Activated CD4-positive, alpha-beta T cell treated with anti-CD3 and anti-CD28 coated beads, Interleukin-2, Interleukin-6, amounts not matched to agents 100 ng/mL and 50 ng/mL, durations not matched to agents 16 hours and 8 hours (primary cell): Measurements from ENCODE around the gene EIF2B1.
"Not testable (repeated sequence)": the region's sequence is repeated elsewhere in the genome, so short reads cannot be mapped to it uniquely, and the experiment has no call there.

ENCODE experiments used
- DNase-seq: peaks from one replicate; pipeline ENCODE4 v3.0.0-alpha.2; 2020

Gene EIF2B1

DNA sequence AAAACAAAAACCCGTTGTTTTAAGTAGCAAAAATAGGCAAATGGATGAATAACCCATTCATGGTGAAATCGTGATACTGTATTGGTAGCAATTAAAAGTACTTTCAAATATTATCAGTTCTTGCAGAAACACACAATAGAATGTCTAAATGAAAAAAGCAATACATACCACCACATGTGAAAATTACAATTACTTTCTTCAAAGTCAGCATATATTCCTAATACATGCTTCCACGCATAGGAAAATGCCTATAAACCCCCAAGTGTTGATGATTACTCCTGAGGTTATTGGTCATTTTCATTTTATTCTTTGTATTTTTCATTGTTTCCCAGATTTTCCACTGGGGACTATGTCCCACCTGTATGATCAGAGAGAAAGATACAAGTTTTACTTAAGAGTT lies 16.3 kb downstream of the EIF2B1 start:
- no peak for DNase-seq

DNA sequence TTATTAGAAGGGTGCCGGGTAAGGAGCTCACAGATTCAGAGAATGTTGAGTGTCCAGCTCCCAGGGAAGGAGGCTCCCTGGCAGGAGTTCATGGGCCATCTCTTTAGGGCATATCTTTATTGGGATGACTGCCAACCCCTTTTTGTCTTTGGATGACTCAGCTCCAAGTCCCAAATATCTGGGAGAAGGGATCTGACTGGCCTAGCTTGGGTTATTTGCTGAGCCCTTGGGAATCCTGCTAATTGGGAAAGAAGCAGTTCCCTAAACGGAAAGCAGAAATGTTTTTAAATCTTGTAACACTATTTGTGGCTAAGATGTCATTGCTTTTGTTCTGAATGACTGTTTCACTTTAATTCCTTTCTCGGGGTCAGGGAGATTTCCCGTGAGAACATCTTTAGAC lies 19.0 kb downstream of the EIF2B1 start:
- DNase-seq: no peak

DNA sequence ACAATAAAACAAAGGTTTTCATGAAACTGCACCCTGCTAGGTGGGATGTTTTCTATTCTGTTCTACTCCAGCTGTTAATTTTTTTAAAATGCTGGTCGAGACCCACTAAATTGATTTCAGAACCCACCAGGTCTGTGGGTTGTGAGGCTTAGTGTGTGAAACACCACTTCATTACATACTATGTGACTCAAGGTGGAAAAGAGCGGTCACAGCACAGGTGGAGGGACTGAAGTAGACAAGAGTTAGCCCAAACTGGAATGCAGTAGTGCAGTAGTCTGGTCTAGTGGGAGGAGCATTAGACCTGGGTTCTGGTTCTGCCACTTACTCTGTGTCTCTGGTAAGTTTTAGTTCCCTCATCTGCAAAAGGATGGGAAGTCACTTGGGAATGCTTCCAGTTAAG lies 19.4 kb downstream of the EIF2B1 start:
- DNase-seq: no peak

DNA sequence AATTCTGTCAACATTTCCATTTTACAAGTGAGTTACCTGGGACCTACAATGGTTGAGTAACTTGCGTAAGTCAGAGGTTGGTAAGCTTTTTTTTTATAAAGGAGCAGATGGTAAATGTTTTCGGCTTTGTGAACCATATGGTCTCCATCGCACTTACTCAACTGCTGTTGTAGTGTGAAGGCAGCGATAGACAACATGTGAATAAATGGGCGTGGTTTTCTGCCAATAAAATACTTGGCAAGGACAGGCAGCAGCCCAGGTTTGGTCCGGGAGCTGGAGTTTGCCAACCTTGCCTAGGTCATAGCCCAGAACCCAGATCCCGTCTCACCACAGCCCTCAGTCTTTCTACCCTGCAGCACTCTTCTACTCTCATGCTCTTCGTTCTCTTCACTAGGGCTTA lies 25.3 kb downstream of the EIF2B1 start:
- no peak for DNase-seq

DNA sequence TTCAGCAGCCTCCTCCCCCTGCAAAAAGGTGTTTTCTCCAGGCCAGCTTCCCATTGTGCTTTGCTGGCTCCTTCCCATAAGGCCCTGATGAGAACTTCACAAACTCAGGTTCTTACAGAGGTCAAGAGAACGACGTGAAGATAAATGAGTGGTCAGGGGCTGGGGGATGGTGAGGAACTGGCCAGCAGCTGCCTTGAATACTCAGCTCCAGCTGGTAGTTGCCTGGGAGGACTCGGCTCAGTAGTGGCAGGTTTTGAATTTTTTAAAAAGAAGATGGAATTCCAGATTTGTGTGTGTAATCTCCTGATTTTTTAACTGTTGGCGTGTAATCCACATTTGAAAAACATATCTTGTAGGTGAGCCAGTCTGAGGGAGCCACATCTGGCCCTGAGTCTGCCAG lies 25.7 kb downstream of the EIF2B1 start:
- no peak for DNase-seq

DNA sequence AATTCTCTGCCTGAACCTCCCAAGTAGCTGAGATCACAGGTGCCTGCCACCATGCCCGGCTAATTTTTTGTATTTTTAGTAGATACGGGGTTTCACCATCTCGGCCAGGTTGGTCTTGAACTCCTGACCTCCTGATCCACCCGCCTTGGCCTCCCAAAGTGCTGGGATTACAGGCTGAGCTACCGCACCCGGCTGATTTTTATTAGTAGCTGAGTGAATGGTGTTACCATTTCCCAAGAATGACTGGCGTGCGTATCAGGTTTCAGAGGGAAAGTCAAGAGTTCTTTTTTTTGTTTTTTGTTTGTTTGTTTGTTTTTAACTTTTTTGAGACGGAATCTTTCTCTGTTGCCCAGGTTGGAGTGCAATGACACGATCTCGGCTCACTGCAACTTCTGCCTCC lies 30.0 kb downstream of the EIF2B1 start:
- DNase-seq: not testable (repeated sequence)

DNA sequence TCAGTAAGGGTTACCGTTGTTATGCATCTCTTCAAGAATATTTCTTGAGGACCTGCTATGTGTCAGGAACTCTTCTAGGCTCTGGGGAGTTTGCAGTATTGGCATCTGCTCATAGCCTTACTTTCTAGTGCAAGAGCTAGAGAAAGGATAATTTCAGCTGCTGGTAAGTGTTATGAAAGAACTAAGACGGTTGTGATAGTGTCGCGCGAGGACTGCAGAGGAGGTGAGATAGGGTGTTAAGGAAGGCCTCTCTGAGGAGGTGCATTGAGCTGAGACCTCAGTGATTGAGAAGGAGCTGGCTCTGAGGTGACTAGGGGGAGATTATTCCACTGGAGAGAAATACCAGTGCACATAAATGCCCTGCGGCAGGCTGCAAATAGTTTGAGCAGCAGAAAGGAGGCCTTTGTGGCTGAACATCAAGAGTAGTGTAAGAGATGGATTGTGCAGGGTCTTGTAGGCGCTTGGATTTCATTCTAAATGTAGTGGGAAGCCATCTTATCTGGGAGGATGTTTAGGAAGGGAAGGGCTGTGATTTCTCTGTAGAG lies 30.8 kb downstream of the EIF2B1 start:
- no peak for DNase-seq

DNA sequence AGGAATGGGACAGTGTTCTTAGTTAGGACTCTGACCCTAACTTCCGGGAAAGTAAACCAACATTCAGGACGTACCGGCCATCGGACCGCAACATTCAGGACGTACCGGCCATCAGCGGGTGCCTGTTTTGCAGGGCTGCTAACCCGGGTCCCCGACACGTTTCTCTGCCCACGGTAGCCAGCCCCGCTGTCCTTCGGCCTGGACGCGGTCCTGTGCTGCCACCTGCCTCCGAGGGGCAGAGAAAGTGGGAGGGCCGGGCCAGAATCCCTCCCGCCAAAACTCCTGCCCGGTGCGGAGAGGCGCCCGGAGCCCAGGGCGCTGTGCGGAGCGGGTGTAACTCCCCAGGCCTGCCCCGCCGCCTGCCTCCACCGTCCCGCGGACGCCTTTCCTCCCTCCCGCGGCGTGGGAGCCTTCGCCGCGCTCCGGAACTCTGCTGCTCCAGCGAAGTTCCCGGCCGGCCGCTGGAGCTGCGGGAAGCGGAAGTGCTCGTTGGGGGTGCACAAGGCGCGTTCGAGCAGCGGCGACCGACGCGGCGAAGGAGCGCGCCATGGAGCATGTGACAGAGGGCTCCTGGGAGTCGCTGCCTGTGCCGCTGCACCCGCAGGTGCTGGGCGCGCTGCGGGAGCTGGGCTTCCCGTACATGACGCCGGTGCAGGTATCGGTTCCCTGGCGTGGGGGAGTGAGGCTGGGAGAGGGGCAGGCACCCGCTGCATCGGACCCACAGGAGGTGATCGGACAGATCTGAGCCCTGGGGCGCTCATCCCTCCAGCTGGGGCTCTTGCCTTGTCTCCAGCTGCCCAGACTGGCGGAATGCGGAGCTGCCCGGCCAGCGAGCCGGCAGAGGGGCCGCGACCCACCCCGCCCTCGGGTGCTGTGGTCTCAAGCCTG lies 31.6 kb downstream of the EIF2B1 start, which contains the start of gene DDX55:
TSS of gene DDX55 (plus strand) at position 498 of the 888 bp plus-strand sequence. CDS start at position 548, 50 bp downstream.
- DNase-seq: peak; percentile 90

DNA sequence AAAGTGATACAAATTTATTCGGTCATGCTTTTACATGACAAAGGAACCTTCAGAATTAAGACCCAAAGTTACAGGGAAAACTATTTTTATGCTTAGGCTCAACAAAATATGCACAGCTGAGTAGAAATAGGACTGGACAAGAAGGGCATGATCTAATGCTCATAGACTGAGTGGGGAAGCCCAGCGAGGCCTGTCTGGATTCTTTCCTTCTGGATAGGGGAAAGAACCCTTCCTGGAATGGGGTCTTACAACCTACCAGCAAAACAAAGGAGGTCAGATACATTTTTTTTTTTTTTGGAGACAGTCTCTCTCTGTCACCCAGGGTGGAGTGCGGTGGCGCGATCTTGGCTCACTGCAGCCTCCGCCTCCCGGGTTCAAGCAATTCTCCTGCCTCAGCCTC lies 33.8 kb downstream of the EIF2B1 start:
- DNase-seq: no peak

DNA sequence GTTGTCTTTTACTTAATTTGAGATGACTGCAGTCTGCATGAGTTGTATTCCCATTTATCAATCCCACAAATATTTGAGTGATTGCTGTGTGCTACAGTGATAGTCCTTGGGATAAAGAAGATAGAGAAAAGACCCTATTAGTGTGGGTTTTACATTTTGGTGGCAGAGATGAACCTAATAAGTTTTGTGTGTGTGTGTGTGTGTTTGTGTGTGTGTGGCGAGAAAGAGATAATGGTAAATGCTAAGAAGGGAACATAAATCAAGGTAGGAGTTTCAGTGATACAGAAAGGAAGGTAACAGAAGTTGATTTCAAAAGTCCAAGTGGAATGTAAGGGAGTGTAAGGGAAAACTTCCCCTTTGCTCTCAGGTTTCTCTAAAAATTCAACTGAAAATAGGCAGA lies 34.2 kb downstream of the EIF2B1 start:
- DNase-seq: no peak

DNA sequence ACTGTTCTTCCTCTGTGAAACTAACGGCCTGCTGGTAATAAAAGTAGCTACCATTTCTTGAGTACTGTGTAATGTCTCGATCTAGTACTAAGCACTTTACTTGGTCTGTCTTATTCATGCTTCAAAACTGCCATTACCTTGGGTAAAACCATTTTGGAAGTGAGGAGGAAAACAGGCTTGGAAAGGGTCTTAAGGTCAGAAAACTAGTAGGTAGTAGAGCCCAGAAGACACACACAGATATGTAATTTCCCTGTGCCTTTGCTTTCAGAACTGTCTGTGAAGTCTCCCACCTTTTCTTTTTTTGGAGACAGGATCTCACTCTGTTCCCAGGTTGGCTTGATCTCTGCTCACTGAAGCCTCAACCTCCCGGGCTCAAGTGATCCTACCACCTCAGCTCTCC lies 35.0 kb downstream of the EIF2B1 start:
- DNase-seq: no peak

DNA sequence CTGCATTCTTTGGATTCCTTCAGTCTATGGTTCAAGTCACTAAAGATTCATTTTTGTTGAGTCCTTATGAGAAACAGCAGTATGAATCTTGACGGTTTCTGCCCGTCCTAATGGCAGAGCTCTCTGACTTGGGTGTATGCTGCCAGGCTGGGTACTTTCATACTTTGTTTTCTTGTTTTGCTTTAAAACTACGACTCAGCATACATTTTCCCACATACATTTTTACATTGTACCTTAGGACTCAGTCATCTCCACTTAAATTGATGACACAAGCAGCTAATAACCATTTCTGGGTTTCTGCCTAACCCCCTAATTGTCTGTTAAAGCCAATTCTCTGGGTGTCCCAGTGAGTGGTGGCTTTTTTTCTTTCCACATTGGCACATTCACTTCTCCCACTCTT lies 36.4 kb downstream of the EIF2B1 start:
- no peak for DNase-seq

DNA sequence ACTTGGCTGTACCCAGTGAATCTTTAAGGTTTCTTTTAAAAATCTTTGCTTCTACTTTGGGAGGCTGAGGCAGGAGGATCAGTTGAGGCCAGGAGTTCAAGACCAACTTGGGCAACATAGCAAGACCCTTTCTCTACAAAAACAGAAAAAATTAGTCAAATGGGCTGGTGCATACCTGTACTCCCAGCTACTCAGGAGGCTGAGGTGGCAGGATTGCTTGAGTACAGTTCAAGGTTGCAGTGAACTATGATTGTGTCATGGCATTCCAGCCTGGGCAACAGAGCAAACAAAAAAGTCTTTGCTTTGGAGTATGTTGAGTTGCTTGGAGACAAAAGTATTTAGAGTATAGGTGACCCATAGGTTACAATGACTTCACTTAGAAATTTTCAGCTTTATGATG lies 37.8 kb downstream of the EIF2B1 start:
- no peak for DNase-seq

DNA sequence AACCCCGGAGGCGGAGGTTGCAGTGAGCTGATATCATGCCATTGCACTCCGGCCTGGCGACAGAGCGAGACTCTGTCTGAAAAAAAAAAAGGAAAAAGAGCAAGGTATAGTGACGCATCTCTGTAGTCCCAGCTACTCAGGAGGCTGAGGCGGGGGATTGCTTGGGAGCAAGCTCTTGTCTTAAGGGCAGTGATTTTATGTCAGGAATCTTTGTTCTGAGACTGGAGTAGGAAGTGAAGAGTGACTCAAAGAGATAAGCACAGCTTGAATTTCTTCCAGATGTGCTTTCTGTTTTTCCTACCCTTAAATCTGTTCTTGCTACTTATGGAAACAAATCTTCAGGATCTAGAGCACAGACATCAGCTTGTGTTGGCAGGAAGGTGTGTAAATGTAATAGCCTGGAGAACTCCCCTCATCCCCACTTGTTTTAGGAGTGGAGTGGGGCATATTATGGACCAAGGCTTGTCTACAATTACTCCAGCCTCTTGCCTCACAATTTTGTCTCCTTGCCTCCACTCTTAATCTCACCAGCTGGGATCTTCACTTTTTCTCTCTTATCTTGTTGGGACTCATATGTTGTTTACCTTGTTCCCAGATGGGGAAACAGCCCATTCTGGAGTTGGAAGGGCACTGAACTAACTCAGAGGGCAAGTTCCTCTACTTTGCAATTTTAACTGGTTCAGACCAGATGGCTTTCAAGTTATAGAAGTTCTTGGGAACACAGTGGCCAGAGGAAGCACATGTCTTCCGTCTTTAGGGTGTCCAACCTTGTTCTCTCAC lies 41.6 kb downstream of the EIF2B1 start:
- no peak for DNase-seq

DNA sequence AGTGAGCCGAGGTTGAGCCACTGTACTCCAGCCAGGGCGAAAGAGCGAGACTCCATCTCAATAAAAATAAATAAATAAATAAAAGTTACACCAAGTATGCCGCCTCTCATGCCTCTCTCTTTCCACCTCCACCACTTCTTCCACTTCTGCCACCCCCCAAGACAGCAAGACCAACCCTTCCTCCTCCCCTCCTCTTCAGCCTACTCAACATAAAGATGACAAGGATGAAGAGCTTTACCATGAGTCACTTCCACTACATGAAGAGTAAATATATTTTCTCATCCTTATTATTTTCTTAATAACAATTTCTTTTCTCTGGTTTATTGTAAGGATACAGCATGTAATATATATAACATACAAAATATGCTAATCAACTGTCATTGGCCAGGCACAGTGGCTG lies 52.7 kb downstream of the EIF2B1 start:
- no peak for DNase-seq

DNA sequence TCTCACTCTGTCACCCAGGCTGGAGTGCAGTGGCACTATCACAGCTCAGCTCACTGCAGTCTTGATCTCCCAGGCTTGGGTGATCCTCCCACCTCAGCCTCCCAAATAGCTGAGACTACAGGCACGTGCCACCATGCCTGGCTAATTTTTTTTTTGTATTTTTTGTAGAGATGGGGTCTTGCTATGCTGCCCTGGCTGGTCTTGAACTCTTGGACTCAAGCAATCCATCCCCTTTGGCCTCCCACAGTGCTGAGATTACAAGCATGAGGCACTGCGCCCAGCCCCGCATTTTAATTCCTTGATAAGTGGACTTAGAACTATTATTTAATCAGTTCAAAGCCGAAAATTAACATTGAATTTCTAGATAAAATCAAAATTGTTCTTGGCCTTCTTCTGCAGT lies 54.7 kb downstream of the EIF2B1 start:
- DNase-seq: not testable (repeated sequence)

DNA sequence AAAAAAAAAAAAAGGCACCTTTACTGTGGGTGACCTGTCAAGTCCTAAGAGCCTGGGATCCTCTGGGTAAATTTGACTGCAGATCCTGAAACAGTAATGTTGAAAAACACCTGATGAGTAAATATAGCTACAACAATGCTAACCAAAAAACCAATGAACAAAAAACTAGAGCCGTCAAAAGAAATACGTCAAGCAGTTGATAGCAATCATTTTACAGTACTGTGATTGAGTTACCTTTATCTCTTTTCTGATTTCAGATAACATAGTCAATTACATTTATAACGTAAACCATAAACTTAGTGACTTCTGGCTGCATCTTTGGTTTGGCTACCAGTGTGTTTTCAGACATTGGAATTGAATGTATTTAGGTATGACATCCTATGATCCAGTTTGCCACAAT lies 55.2 kb downstream of the EIF2B1 start:
- no peak for DNase-seq

DNA sequence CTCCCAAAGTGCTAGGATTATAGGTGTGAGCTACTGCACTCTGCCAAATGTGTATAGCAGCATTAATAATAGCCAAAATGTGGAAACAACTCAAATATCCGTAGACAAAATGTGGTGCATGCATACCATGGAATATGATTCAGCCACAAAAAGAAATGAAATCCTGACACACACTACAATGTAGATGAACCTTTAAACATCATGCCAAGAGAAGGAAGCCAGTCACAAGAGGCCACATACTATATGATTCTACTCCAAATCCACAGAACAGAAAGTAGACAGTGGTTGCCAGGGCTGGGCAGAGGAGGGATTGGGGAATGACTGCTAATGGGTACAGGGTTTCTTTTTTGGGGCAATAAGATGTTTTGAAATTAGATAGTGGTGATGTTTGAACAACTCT lies 56.9 kb downstream of the EIF2B1 start:
- DNase-seq: no peak

DNA sequence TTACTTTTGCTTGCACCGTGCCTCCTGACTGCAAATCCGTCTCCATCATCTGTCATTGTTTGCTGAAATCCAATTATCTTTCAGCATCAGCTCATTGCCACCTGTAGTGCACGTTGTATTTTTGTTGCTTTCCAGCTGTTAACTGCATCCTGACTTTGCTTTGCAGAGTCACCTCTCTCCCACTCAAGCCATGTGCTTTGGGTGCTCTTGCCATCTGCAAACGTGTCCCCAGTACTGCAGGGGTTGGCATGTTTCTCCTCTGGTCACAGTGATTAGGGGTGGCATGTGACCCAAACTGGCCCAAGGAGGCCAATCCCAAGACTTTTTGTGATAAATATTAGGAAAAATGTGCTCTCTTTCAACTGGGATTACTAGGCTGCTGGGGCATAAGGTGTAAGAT lies 59.6 kb downstream of the EIF2B1 start:
- DNase-seq: no peak

DNA sequence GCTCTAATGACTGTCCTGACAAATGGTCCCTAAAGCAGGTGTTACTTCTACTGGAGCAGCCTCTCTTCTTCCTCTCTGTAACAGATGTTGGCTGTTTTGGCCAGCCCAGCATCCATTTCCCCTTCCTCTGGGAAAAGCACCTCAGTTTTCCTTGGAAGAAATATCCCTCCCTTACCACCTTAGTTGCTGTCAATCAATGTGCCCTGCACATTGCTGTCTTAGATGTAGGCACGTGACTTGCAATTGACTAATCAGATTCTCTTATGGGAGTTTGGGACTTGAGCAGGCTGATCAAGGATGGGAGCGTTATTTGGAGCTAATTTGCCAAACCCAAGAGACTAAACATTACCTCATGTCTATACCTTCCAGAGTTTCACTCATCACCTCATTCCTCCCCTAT lies 61.1 kb downstream of the EIF2B1 start:
- no peak for DNase-seq

DNA sequence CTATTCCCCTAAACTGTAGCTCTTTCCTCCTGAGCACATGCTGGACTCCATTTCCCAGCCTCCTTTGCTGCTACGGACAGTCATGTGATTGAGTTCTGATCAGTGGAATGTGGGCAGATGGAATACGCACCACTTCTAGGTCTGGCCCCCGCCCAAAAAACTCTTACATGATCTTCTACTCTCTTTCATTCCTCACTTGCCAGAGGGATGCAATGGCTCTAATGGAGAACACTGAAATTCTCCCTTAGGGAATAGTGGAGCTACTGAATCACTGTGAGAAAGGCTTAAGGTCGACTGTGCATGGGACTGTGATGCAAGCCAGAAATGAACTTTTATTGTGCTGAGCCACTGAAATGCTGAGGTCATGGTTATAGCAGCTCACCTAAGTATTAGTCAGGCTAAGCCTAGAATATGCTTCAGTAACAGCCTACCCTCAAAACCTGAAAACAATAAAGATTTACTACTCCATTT lies 62.1 kb downstream of the EIF2B1 start:
- DNase-seq: no peak
